Epithelial cell of esophagus (primary cell): ENCODE measurements around the gene NOP16.
A peak's percentile ranks its signal among the peaks of the same experiment; 100 is the strongest.

Experiments
- DNase-seq: peaks from one replicate; pipeline ENCODE4 v3.0.0; 2010; ENCODE audit warnings: low read depth
- H3K4me3 ChIP-seq: 2 replicates; pipeline ENCODE4 v1.5.1; 2011; ENCODE audit warnings: mild to moderate bottlenecking, low read length, control low read depth
- CTCF ChIP-seq: IDR thresholded peaks from 2 replicates; pipeline ENCODE4 v1.5.1; 2011; ENCODE audit warnings: low read depth, mild to moderate bottlenecking, low read length, control low read depth, inconsistent platforms; ENCODE audit not compliant: insufficient read depth; ENCODE audit errors: missing control alignments

NOP16 gene

GRCh38 chr5:176359658-176360057 lies 28.7 kb downstream of the NOP16 start:
- no peak for TF ChIP-seq CTCF
- H3K4me3 ChIP-seq, result no peak overlapping the region
- DNase-seq, result peak; percentile 51

GRCh38 chr5:176356179-176356566 lies 32.2 kb downstream of the NOP16 start:
- DNase-seq, result no peak
- H3K4me3 ChIP-seq, result no peak overlapping the region
- no peak for TF ChIP-seq CTCF

GRCh38 chr5:176355400-176356178 lies 32.8 kb downstream of the NOP16 start:
- no peak overlapping the region for H3K4me3 ChIP-seq
- no peak for TF ChIP-seq CTCF
- DNase-seq, result no peak

- no peak for DNase-seq
- H3K4me3 ChIP-seq, result no peak overlapping the region
- TF ChIP-seq CTCF, result no peak
Observed at GRCh38 chr5:176353533-176353932, 34.9 kb downstream of the NOP16 start.

- DNase-seq, result no peak
- no peak for TF ChIP-seq CTCF
- no peak overlapping the region for H3K4me3 ChIP-seq
Observed at GRCh38 chr5:176352116-176352878, 36.1 kb downstream of the NOP16 start.

GRCh38 chr5:176350416-176350815 lies 38.0 kb downstream of the NOP16 start:
- no peak for TF ChIP-seq CTCF
- no peak for DNase-seq
- no peak overlapping the region for H3K4me3 ChIP-seq
